Smooth muscle cell (in vitro differentiated cells): ENCODE data around the gene CLIP4. TPM values are rescaled to one million over a fixed set of nuclear protein-coding genes. Genes with fewer than 3 reads are reported as not detected.

Experiments used
- DNase-seq: peaks from one replicate; lab custom pipeline; 2025; ENCODE audit not compliant: unreplicated experiment; lab: John Stamatoyannopoulos, UW
- H2AFZ ChIP-seq: fragments of 200-600 bp; sonication (generic); 2 replicates; pipeline ENCODE4 v1.6.0; 2016; ENCODE audit warnings: antibody characterized with exemption, low read depth, mild to moderate bottlenecking
- H3F3A ChIP-seq: fragments of 200-600 bp; sonication (generic); 2 replicates; pipeline ENCODE4 v1.6.0; 2017; ENCODE audit warnings: antibody characterized with exemption, low read depth
- H3K27ac ChIP-seq: fragments of 200-600 bp; sonication (generic); 2 replicates; pipeline ENCODE4 v1.5.1; 2016; ENCODE audit warnings: low read depth, mild to moderate bottlenecking
- H3K27me3 ChIP-seq: fragments of 200-600 bp; sonication (generic); 2 replicates; pipeline ENCODE4 v1.6.1; 2016; ENCODE audit warnings: low read depth, mild to moderate bottlenecking
- H3K36me3 ChIP-seq: fragments of 200-600 bp; sonication (generic); 2 replicates; pipeline ENCODE4 v1.5.1; 2016; ENCODE audit warnings: low read depth
- H3K4me1 ChIP-seq: fragments of 200-600 bp; sonication (generic); 2 replicates; pipeline ENCODE4 v1.5.1; 2016; ENCODE audit warnings: low read depth
- H3K4me2 ChIP-seq: fragments of 200-600 bp; sonication (generic); 2 replicates; pipeline ENCODE4 v1.6.0; 2016; ENCODE audit warnings: mild to moderate bottlenecking
- H3K4me3 ChIP-seq: fragments of 200-600 bp; sonication (generic); 2 replicates; pipeline ENCODE4 v1.5.1; 2016; ENCODE audit warnings: mild to moderate bottlenecking
- H3K79me2 ChIP-seq: fragments of 200-600 bp; sonication (generic); 2 replicates; pipeline ENCODE4 v1.6.0; 2016; ENCODE audit warnings: low read depth, mild to moderate bottlenecking
- H3K9ac ChIP-seq: fragments of 200-600 bp; sonication (generic); 2 replicates; pipeline ENCODE4 v1.6.0; 2016; ENCODE audit warnings: low read depth
- H3K9me3 ChIP-seq: fragments of 200-600 bp; sonication (generic); replicated peaks from 2 replicates; pipeline ENCODE4 v1.5.1; 2016; ENCODE audit warnings: low read depth
- H4K20me1 ChIP-seq: fragments of 200-600 bp; sonication (generic); 2 replicates; pipeline ENCODE4 v1.6.0; 2016; ENCODE audit warnings: low read depth
- CTCF ChIP-seq: fragments of 200-600 bp; sonication (generic); IDR thresholded peaks from 2 replicates; pipeline ENCODE4 v1.5.1; 2017; ENCODE audit warnings: borderline replicate concordance, mild to moderate bottlenecking, antibody characterized with exemption; ENCODE audit not compliant: insufficient read depth, poor library complexity, severe bottlenecking
- WGBS: methylation state at CpG from one replicate; pipeline ENCODE4 v1.1.7; 2016; ENCODE audit warnings: low lambda C conversion rate; 5-methylcytosine and 5-hydroxymethylcytosine counted together
- polyA plus RNA-seq: library from polyadenylated mRNA; unstranded; fragments of >200 nt; fragmentation: Nextera tagmentation; extraction: Ambion mirVana; gene quantifications from 2 replicates; pipeline ENCODE4 v1.2.1, GENCODE V29; 2016
- total RNA-seq: library from RNA; depleted of rRNA; stranded (reverse); fragments of >200 nt; gene quantifications from 2 replicates; pipeline ENCODE4 v1.2.3, GENCODE V29; 2014

Gene CLIP4
- total and polyA plus RNA-seq, 2 experiments from 2014 or later: 5.7 to 18.9 TPM

- Histone ChIP-seq H3K79me2 (no peaks in the 10 kb centered on the region), H2AFZ (no peak overlapping the region), H3K27me3 (no peaks in the 10 kb centered on the region), H3K27ac (no peak overlapping the region), H3K4me3 (no peak overlapping the region), H3K9me3 (no peaks in the 10 kb centered on the region), H4K20me1 (no peaks in the 10 kb centered on the region), H3K36me3 (no peaks in the 10 kb centered on the region), H3F3A (no peaks in the 10 kb centered on the region), H3K9ac (no peak overlapping the region), H3K4me2 (no peak overlapping the region), H3K4me1 (no peaks in the 10 kb centered on the region)
- no peak for DNase-seq
- whole genome bisulfite sequencing: 91% methylated on average over 6 of the region's 6 CpGs
- TF ChIP-seq CTCF: no peak
Measured at GRCh38 chr2:29097569-29097968, 17.6 kb upstream of the CLIP4 start.

- Histone ChIP-seq H3K27me3 (no peaks in the 10 kb centered on the region), H3K36me3 (no peaks in the 10 kb centered on the region), H3K9ac (no peak overlapping the region), H4K20me1 (no peaks in the 10 kb centered on the region), H3K9me3 (no peaks in the 10 kb centered on the region), H3K4me1 (no peaks in the 10 kb centered on the region), H3K27ac (no peak overlapping the region), H2AFZ (no peak overlapping the region), H3K79me2 (no peaks in the 10 kb centered on the region), H3F3A (no peaks in the 10 kb centered on the region), H3K4me3 (no peak overlapping the region), H3K4me2 (no peak overlapping the region)
- no peak for TF ChIP-seq CTCF
- WGBS: 94% methylated on average over 1 of the region's 1 CpG
- DNase-seq: no peak
Measured at GRCh38 chr2:29100564-29100963, 14.7 kb upstream of the CLIP4 start.

- Histone ChIP-seq H4K20me1 (no peaks in the 10 kb centered on the region), H3K27me3 (no peaks in the 10 kb centered on the region), H3K36me3 (no peaks in the 10 kb centered on the region), H3F3A (peaks cover 6% of the 10 kb centered on the region), H3K9me3 (no peaks in the 10 kb centered on the region), H3K4me1 (peaks cover 5% of the 10 kb centered on the region), H3K27ac (no peak overlapping the region), H3K4me3 (no peak overlapping the region), H2AFZ (no peak overlapping the region), H3K9ac (no peak overlapping the region), H3K4me2 (no peak overlapping the region), H3K79me2 (no peaks in the 10 kb centered on the region)
- DNase-seq: no peak
- no peak for TF ChIP-seq CTCF
- 95% methylated on average over 5 of the region's 5 CpGs for WGBS
Measured at GRCh38 chr2:29104688-29105087, 10.5 kb upstream of the CLIP4 start.

- Histone ChIP-seq H3K4me1 (peaks cover 5% of the 10 kb centered on the region), H3K4me3 (no peak overlapping the region), H3K9ac (no peak overlapping the region), H3F3A (peaks cover 6% of the 10 kb centered on the region), H3K36me3 (no peaks in the 10 kb centered on the region), H2AFZ (no peak overlapping the region), H3K4me2 (no peak overlapping the region), H3K27me3 (no peaks in the 10 kb centered on the region), H4K20me1 (no peaks in the 10 kb centered on the region), H3K9me3 (no peaks in the 10 kb centered on the region), H3K79me2 (no peaks in the 10 kb centered on the region), H3K27ac (no peak overlapping the region)
- no peak for DNase-seq
- 73% methylated on average over 2 of the region's 2 CpGs for WGBS
- TF ChIP-seq CTCF: no peak
Measured at GRCh38 chr2:29105375-29105774, 9.8 kb upstream of the CLIP4 start.
